IPS-NIHi7 (cell line): Measurements from ENCODE around the gene CNPY1.
A peak's percentile ranks its signal among the peaks of the same experiment; 100 is the strongest.

Source experiments
- DNase-seq: peaks from one replicate; pipeline ENCODE4 v3.0.0; 2012; ENCODE audit warnings: mixed read lengths; ENCODE audit errors: extremely low spot score

The CNPY1 gene

DNA sequence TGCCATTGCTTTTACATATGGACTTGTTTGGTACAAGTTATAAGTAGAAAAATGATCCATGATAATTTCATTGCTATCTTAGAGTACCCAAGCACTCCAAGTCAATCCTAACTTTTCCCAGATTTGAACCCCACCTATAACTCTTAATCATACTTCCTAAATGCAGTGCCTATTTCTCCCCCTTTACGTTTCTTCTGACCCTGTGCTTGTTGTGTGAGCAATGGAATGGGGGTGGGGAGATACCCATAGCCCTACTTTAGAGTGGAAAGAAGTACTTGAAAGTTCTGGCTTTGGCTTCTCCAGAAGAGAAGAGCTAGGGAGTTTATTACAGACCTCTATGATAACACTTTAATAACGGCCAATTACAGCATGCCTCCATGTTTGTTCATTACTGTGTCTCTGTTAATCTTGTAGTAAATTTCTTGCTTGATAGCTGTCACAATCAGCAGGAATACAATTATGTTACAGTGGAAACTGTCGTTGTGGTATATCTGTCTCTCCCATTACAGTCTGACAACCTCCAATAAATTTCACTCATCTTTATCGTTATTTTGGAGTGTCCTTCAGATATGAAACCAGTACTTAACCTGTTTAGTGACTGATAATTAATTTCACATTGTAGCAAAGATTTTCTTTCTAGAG is 34.0 kb downstream of the CNPY1 start:
- no peak for DNase-seq

DNA sequence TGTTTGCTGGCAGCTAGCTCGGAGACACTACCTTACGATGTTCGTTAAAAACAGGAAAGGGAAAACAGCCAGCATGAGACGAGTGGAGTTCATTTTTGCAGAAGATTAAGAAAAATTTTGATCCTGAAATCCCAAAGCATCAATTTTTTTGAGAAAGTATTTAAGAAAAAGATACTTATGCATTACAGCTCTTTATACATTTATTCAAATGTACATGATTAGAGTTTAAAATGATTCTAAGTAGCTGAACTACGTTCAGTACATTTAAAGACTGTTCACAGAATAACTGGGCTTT is 34.7 kb downstream of the CNPY1 start:
- DNase-seq, result no peak

DNA sequence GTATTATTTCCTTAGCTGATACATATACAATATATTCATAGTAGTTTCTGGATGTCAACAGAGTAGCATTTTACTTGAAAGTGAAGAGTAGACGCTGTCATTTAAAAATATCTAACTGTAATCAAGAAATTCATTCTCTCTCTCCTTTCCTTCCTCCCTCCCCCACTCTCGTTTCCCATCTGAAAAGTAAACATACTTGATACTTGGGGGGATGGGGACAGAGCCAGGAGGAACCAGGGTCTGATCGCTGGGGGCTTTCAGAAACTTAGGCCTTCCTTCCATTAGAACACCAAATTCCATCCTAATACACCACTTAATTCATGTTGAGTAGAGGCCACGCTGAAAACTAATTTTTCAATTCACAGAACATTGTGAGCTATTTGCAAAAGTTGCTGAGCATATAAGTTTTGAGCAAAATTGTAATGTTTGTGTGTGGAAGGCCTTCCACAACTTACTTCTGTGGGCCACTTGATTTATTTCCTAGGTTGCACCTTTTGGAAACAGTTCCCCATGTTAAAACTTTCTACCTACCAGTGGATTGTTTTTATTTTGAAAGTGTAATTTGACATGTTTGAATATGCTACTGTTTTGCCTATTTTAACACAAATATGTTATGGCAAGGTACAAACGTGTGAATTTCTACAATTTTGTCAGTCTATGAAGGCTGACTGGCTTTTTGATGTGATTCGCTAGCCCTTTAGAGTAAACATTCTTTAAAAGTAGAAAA is 35.2 kb downstream of the CNPY1 start:
- DNase-seq, result no peak

DNA sequence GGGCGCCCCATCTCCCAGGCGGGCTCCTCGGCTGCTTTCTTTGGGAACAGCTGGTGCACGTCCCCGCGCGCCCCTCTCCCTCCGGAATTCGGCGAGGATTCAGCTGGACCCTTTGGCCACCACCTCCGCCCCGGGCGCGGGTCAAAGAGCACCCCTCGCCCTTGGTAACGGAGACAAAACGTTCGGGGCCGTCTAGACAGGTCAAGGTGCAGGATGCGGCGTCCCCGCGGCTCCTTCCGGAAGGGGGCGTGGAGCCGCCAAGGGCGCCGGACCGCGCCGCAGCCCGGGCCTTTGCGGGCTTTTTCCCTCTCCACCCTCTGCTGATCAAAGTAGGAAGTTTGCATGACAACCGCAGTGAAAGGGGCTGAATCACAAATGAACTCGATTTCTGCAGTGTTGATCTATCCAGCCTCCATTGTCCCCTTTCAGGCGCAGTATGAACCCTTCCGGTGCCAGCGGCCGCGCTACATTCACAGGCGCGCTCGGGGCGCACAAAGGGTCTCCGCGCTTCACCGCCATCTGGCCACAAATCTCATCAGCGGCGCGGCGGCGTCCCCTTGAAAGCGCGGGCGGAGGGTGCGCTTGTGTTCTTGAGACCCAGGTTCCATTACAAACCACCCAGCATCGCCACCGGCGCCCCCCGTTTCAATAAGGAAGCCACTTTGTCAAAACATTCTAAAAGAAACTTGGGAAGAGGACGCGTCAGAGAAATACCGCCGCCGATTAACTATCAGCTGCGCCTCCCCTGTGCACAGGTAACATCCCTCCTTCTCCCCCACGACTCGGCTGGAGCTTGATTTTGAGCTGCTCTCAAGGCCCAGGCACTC is 36.4 kb downstream of the CNPY1 start:
- peak; percentile 68 for DNase-seq

DNA sequence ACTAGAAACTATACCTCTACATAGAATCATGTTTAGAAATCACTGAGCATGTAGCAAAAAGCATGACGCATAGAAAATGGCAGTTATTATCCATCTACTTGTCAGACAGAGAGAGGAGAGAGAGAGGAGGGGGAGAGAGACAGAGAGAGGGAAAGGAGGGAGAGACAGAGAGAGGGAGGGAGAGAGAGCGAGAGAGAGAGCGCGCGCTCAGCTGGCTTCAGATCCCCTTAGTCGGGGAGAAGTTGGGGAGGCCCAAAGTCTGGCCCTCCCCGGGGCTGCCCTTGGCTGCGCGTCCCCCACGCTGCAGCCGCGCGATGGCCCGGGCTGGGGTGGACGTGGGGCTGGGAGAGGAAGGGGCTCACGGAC is 37.0 kb downstream of the CNPY1 start:
- DNase-seq, result no peak

DNA sequence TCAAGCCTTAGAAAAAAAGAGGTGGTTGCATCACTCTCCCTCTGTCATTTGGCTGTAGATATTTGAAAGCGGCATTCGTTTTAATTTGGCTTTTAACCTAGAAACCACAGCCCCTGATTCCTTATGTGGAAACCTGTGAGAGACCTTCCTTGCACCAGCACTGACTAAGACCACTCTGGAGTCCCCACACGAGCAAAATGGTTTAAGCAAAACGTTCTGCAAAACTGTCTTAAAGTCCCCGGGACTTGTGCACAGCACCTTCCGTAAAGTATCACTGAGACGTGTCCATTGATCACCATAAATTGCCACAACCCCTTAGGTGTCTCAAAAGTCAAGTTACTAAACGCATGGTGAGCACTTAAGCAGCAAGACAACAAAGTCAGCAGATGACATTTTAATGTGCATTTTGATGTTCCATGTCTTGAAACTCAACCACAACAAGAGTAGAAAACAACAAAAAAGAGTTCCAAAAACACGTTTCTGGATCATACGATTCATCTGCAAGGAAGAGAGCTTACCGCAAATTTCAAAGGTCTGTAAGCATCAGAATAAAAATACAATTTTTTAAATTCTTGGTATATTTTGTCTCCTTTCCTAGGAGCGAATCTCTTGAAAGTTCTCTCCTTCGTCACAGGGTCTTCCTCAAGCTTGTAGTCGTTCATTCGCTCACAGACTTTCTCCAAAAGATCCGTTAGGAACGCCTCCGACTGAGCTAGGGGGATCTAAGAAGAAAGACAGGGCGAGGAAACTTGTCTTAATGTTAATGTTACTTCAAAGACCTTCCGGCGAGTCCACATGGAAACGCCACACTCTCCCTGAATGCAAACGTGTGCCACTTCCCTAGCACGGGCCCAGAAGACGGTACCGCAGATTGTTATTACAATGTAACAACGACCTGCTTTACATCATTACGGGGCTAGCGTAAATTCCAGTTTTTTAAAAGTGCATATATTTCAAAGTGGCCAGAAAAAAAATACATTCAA is 37.7 kb downstream of the CNPY1 start:
- DNase-seq, result no peak

DNA sequence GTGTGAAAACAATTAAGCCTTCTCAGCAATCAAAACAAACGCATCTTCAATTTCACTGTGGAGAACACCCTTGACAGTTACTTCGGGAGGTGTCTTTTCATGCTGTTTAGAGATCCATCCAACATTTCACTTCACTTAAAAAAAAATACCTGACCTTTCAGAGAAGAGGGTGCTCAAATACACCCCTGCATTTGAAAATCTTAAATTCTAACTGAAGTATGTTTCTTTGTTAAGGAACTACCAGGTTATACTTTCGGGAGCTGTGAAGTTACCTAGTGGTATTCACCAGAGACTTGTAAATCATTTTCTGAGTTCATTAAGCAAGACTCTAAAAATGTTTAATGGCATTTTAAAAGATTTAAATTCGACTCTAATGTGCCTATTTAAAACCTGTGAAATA is 38.8 kb downstream of the CNPY1 start:
- no peak for DNase-seq

DNA sequence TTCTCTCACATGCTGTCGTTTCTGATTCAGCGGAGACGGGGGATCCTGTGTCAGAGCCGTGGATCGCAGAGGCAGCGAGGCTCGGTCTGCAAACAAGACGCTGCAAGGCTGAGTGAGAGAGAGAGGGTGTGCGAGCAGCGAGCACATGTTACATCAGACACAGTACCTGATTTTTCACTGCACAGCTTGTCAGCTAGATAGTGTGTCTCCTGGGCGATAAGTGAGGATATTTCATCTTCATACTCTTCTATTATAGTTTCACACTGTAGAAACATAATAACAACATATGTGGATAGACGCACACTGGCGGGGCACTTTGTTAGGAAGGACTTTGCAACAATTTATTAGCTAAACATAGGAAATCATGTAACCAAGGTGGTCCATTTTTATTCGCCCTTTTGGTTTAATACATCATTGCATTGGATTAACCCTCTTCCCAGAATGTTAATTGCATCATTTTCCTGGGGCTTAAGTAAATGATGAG is 39.5 kb downstream of the CNPY1 start:
- DNase-seq, result peak; percentile 54

DNA sequence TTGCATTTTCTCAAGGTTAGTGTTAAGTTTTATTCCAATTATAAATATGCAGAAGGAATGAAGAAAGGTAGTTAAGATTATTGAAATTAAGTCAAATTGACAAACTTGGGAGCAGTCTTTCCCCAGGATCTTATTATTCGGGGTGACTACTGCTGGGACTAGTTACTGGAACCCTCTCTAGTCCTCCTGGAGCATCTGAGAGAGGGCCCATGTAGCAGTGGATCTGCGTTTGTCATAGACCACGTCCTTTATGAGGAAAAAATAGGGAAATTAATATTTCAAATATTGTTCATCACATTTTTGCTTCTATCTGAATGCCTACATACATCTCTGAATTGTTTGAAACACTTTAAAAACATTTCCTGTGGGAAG is 41.0 kb downstream of the CNPY1 start:
- DNase-seq, result no peak

DNA sequence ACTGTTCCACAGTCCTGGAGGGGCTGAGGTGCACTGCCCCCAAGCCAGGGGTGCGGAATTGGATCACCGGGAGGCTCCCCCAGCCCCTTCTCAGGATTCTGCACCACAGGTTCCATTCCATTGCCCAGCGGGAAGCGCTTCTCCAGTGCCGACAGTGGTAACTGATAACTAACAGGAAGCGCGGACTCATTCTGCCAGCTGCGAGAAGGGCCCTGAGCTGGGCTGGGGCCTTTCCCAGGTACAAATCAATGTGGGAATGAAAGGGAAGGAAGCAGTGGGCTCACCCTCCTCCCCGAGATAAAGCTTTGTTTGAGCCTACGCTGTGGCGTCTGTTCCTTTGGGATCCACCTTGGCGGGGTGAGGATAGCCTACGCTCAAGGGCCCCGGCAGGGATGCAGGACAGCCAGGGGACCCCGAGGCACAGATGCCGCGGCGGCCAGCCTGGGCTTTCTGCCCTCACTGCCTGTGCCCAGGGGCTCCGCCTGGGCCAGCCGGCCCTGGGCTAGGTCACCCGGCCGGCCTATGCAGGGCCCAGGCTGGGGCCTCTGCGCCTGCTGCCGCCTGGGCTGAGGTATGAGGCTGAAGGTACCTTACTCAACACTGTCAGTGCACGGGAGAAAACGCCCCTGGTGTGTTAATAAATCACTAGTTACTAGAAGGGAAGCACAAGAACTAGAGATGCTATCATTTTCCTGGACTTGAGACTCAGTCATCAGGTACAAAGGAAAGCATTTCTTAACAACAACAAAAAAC is 49.0 kb downstream of the CNPY1 start:
- no peak for DNase-seq

DNA sequence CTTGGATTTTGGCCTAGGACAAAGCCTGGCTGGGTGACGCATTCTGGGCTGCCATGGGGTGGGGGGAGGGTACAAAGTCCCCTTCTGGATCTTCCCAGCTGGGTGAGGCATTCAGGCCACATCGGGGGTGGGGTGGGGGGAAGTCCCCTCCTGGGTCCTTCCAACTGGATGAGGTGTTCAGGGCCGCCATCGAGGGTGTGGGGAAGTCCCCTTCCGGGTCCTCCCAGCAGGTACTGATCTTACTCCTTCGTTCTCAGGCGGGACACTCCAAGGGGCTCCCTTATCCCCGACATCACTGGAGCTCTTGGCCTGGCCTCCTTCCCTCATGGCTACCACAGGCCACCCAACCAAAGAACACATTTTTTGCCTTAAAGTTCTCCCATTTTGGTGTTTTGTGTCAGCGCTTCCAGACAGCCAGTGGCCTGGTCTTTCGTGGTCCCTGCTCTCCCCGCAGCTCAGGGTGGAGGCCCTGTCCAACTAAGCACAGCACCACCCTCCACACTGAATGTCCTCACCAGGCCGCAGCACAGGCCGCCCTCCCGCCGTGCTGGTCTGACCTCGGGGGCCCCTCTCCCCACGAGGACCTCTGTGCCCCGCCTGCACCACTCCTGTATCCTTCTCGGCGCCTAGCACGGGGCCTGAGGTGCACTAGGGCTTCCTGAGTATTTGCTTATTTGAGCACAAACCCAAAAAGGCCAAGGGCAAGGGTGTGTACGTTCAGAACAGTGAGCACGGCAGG is 49.9 kb downstream of the CNPY1 start:
- DNase-seq, result no peak

DNA sequence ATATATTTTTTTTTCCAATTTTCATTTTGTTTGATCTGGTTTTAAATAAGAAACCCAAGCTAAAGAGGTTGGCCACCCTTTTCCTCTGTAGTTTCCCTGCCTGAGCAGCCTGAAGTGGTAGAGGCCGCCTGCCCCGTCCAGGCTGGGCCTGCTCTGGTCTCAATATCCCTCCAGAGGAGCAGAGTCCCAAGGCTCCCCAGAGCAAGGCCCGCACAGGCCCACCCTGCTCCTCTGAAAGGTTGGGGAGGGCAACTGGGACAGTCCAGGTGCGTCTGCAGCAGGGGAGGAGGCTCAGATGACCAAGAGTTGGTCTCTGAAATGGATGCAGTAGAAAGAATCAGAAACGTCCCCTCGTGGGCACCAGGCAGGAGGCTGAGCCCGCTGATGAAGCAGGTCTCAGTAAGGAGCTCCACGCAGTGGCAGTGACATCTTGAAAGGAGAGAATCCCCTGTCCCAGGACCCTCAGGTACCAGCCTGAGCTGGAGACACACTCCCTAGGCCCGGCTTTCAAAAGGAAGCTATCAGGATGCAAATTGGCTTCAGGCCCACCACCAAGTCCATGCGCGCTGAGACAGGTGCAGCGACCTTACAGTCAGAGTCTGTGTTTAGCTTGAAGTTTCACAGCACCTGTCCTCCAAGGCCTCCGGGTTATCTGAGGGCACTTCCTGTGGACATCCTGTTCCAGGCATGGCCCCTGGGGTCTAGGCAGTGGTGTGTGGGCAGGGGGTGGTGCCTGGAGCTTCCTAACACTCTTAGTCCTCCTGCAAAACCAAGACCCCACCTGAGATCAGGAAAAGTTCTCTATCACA is 50.7 kb downstream of the CNPY1 start:
- DNase-seq, result no peak

DNA sequence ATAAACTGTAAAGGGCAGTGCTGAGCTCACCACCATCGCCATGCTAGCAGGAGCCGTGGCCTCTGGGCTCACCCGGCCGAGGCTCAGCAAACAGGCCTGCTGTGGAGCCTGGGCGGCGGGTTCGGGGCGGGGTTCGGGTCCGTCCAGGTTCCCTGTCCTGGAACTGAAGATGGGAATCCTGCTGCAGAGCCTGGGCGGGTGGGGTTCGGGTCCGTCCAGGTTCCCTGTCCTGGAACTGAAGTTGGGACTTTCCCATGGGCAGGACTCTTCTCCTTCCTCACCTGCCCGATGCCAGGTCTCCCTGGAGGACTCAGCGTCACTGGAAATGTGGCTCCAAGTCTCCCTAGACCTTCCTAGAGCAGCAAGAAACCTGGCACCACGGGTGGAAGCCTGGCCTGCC is 51.8 kb downstream of the CNPY1 start:
- DNase-seq, result no peak

DNA sequence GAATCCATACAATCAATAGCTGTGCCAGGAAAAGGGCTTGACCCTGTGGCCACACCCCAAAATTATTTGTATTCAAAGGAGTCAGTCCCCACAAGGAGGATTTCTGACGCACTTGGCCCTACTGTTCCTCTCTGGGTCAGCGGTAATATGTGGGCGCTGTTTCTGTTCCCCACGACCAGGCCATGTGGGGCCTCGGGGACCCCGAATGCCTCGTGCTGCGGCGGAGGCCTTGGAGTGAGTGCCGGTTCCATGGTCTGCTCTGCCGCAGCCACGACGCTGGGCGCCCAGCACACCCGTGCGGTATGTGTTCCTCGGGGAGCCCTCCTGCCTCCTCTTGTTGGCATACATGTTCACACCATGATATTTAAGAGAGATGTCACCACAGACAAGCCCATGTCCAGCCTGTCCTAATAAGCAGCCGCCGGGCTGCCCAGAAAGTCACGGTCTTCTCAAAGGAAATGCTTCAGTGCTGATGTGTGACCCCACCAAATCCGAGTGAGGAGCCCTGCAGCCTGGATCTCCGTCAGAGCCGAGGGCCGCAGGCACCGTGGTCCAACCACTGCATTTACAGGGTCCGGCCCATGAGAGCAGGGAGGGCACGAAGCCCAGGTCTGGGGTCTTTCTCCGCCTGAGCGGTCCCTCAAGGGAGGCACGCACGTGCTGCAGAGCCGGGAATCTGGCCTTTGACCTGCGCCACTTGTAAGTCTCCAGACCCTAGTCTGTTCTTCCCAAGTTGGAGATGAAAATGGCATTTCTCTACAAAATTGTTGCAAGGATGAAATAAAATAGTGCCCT is 52.4 kb downstream of the CNPY1 start:
- DNase-seq, result no peak

DNA sequence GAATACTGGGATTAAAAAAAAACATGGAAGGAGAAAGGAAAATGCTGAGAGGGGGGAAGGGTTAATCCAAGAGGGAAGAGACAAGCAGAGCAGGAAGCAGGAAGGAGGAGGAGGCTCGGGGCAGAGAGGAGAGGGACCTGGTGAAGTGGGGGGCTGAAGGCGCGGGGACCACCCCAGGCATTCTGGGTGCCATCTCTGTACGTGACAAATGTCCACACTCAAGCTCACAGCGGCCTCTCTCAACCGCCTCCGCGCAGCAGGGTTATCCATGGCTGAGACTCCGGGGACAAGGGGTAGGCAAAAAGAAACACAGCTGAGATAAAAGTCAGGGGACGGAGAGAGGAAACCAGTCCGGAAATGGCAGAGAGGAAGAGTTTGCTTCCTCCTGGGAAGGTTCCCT is 54.5 kb downstream of the CNPY1 start:
- no peak for DNase-seq

DNA sequence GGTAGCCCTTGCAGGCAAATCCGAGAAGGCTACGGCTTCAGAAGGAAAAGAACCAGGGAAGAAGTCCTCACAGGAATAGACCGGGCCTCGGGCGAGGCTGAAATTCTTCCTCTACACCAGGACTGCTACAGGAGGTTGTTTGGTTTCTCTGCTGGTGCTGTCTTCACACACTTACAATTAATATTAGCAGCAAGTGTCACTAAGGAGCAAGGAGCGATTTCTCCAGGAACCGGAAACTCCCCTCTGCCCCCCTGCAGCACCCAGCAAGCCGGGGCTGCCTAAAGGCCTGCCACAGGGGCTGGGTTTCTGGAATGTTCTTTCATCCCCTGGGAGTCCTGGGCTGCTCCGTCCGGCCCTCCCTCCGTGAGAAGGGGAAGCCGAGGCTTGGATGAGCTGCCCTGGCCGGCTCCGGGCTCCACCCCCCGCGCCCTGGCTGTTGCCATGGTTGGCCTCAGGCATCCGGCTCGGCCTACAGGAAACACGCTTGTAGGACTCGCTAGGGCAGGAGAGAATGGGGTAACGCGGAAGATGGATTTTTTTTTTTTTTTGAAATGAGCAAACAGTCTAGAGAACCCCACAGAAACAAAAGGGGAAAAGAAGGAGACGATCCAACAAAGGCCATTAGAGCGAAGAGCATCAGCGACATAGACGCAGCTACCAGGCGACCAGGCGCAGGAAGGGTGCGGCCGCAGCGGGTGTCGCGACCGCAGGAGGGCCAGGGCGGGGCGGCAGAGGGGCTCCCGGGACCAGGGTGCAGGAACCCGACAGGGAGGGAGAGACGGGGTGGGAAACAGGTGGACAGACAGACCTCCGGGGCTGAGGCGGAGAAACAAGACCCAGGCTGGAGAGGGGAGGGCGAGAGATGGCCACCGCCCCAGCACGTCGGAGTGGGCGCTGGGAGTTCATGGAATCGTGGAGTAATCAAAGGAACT is 55.4 kb downstream of the CNPY1 start:
- DNase-seq, result peak; percentile 82

DNA sequence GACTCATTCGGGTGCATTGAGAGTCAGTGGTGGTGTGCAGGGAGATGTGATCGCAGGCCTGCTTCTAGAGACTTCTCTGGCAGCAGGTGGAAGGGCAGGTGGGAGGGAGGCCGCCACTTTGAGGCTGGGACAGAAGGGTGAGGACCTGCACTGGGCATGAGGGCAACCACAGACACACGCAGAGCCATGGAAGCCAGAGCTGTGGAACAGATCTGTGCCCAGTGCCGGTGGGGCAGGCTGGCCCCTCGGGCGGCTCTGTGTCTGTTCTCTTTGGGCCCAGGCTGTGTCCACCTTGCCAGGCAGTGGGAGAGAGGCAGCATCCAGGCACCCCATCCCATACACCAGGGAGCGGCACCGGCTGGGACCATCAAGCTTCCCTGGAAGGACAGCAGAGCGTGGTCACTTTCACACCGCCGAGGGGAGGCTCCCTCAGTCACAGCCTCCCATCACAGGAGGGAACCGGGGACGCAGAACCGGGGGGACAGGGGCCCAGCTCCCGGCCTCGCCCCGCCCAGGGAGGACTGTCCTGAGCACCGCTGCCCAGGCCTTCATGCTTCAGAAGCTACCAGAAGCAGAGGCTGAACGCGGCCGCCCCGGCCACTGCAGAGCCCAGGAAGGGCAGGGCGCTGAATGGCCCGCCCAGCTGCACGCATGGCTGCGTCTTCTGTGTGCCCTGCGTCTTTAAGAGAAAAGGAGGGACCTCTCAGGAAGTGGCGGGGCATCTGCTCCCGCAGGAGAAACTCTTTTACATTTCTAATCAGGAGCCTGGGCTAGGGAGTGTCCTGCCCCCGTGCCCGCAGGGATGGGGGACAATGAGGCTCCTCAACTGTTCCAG is 56.3 kb downstream of the CNPY1 start:
- DNase-seq, result peak; percentile 39
